GM19463 (cell line): Measurements from ENCODE around the gene ATP2C2.

Experiments used
- ATAC-seq: cut with Tn5 transposase; IDR thresholded peaks from one replicate; pipeline ENCODE4 v1.9.1; 2021; ENCODE audit warnings: mild to moderate bottlenecking, moderate library complexity; ENCODE audit not compliant: unreplicated experiment

ATP2C2 gene

DNA sequence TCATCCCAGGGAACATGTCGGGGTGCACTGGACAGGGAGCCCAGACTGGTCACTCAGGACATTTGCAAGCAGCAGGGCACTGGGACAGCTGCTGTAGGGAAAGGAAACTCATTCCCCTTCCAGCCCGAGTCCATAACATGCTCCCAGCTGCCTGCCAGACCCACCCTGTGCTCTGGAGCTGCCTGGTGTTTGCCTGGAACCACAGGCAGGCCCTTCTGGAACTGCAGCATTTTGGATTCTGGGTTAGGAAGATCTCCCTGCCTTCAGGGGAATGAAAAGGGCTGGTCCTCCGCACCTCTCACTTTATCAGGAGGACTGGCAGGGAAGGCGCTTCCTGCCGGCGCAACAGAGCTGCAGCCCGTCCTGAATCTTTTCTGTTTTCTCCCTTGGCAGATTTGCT lies 94.9 kb downstream of the ATP2C2 start:
- no peak for ATAC-seq

DNA sequence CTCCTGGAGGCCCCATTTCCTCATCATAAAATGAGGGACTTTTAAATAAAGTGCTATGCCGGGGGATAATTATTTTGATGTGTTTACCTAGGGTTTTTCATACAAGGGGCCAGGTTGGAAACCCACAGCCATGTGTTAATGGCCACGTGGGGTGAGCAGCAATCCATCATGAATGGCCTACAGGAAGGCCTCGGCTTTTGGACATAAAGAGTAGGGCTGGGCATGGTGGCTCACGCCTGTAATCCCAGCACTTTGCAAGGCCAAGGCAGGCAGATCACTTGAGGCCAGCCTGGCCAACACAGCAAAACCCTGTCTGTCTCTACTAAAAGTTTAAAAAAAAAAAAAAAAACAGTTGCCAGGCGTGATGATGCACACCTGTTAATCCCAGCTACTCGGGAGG lies 95.8 kb downstream of the ATP2C2 start:
- no peak for ATAC-seq

DNA sequence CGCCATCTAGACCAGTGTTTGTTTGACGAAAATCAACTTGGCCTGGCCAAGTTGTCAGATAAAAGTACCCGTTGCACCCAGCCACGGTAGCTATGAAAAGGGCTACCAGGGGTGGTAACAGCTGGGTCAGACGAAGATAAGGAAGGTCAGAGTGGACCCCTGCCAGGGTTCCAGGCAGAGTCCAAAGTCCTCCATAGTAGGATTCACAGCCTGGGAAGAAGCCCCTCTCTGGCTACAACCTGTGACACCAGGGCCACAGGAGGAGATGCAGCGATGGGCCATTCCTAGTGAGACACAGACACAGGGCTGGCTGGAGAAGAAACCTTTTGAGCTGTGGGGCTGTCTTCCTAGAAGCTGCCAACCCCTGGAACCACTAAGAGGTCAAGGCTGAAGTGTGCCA lies 96.8 kb downstream of the ATP2C2 start:
- ATAC-seq, result no peak

DNA sequence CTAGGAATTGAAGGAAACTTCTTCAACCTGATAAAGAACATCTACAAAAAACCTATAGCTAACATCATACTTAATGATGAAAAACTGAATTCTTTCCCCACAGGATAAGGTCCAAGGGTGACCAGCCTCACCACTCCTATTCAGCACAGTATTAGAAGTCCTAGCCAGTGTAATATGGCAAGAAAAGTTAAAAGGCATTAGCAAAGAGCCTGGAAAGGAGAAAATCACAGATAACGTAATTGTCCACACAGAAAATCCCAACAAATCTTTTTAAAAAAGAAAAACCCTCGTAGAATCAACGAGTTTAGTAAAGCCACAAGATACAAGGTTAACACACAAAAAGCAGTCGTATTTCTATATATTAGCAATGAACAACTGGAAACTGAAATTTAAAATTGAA lies 98.4 kb downstream of the ATP2C2 start:
- ATAC-seq, result no peak

DNA sequence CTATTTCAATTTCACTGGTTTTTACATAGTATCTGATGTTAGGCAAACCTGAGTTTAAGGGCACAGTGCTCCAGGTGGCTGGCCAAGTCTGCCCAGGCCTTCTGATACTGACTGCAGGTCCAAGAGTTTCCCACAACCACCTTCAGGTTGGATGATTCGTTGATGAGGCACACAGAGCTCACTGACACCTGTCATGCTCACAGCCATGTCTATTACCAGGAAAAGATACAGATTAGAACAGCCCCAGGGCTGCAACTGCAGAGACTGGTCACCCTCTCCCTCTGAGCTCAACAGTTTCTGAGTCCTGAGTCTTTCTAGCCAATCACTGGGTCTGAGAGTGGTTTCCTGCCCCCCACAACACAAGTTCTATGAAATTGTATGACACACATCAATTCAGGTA lies 98.9 kb downstream of the ATP2C2 start:
- no peak for ATAC-seq

DNA sequence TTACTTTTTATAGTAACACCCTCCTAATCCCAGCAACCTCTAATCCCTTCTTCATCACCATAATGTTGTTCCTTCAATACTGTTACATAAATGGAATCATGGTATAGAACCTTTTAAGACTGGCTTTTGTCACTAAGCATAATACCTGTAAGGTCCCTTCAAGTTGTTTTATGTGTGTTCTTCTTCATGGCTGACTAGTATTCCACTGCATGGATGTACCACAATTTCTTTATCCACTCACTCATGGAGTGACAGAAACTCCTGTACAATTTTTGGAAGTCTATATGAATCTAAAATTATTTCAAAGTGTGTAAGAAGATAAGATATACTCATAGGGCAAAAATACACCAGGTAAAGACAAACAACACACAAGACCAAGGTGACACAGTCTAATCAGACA lies 99.4 kb downstream of the ATP2C2 start:
- no peak for ATAC-seq

DNA sequence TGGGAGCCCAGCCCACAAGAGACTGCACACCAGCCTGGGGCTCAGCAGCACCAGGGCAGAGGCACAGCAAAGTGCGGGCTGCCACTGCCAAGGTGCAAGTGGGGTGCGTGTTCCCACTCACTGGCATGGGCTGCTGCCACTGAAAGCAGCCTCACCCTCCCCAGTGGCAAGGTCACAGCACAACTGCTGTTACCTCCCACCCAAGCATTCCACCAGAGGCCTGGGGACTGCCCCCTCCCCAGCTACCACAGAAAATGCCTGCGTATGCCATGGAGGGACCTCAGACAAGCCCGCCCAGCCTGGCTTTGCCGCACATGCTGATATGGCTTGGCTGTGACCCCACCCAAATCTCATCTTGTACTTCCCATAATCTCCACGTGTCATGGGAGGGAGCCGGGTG lies 103.0 kb downstream of the ATP2C2 start:
- no peak for ATAC-seq

DNA sequence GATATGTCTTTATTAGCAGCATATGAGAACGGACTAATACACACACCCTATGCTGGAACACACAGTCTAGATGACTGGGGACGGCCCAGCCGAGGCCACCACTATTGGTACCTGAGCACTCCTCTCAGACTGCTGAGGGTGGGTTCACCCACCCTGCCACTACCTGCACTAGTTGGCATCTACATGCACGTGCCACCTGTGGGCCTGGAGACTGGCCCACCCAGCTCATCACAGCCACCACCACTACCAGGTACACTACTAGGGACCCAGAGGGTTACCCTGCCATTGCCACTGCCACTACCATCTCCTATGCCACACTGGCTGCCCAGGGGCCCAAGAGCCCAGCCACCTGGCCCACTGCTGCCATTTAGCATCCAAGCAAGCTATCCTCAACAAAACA lies 103.6 kb downstream of the ATP2C2 start:
- no peak for ATAC-seq

DNA sequence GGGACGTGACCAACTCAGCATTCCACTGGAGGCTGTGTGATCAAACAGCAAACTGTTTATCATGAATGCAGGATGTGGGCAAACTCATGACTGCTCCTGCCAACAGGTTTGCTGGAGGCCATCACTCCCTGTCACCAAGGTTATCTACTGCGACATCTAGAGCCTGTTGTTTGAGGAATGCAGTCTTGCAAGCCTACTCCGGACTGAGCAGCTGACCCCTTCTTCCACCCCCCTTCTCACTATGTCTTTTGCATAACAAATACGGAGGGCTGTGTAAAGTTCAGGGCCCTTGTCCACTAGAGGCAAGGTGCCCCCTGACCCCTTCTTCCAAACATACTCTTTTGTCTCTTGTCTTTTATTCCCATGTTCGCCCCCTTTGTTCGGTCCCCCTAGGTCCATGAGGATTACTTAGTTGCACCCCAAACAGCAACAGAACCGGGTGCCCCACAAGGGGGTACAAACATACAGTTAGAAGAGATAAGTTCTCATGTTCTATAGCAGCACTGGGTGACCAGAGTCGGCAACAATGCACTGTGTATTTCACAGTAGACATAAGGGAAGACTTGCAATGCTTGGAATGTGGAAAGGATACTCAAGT lies 107.4 kb downstream of the ATP2C2 start:
- ATAC-seq, result no peak

DNA sequence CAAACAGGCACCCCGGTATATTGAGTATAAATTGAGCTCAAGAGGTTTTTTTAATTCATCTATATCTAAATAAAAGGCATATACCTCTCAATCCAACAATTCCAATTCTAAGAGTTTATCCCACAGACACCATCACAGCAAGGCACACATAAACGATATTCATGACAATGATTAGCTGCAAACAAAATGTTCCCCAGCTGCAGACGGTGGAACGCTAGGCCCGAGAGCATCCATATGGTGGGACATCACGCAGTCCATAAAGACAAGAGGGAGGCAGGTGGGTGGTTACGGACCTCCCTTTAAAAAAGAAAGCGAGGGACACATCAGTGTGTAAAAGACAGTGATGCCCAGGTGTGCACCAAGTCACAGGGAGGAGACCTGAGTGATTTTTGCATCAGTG lies 108.1 kb downstream of the ATP2C2 start:
- no peak for ATAC-seq

DNA sequence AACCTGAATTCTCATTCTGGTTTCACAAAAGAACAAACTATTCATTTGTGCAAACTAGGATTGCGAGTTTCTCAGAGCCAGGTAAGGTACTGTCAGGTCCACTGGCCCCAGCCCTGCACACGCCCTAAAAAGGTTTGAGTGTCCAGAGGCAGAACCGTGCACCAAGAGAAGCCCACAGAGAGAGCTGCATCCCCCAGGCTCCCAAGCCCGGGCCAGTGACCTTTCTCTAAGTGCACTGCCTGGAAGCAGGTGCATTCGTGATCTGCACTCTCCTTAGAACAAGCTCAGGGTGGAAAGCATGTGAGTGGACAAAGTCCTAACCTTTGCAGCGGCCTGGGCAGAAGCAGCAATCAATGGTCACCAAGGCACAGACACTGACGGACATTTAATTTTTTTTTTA lies 109.3 kb downstream of the ATP2C2 start:
- no peak for ATAC-seq

DNA sequence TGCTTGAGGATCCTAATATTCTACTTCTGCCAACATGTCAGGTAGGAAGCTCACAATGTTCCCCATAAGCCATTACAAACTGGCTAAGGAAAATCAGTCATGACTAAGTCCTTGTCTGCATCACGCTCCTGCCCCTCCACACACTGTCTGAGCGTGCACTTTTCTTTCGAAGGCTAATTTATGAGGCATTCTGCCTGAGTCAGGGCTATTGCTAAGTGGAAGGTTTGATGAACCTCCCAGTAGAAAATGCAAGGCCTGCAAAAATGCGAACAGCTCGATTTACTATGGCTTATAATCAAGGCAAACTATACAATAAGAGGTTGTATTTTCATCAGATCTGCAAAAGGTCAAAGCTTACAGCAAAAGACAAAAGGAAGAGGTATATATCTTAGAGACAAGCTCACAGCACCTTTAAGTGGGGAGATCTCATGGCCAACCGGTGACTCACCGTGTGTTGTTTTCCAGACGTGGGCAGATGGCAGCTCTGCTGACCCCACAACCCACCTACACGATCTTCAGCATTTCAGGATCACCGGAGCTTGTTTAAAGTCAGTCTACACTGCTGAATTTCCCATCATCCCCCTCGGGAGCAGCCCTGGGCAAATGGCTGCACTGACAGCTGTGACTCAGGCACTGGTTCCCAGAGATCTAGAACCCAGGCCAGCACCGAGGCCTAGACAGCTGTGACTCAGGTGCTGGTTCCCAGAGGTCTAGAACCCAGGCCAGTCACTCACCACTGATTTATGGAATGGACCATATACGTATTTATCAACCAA lies 110.0 kb downstream of the ATP2C2 start:
- no peak for ATAC-seq

DNA sequence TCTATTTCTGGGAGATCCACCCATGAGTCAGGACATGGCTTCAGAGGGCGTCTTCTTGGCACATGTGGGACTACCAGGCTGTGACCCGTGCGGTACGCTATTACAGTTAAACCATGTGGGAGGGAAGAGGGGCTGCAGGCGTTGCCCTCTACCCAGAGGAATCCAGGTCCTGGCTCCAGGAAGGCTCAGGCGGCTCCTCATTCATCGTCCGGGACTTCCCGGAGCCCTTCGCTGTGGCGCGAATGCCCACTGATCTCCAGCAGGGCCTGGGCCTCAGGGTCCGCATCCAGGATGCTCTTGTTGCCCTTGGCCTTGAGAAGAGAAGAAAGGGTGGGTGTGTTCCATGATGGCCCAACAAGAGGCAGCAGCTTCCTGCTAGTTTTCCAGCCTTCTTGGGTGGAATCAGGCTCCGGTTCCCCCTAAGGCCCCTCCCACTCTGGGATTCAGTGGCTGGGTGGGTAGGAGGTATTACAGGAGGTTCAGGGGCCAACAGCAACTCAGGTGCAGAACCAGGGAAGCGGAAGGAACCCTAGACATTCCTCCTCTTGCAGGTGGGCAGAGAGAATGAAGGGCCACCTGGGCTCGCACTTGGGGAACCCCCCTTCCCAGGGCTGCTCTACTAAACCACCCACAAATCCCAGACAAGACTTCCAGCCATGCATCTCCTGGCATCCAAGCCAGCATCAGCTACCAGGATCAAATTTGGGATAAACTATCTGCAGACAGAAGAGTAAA lies 111.5 kb downstream of the ATP2C2 start:
- no peak for ATAC-seq

DNA sequence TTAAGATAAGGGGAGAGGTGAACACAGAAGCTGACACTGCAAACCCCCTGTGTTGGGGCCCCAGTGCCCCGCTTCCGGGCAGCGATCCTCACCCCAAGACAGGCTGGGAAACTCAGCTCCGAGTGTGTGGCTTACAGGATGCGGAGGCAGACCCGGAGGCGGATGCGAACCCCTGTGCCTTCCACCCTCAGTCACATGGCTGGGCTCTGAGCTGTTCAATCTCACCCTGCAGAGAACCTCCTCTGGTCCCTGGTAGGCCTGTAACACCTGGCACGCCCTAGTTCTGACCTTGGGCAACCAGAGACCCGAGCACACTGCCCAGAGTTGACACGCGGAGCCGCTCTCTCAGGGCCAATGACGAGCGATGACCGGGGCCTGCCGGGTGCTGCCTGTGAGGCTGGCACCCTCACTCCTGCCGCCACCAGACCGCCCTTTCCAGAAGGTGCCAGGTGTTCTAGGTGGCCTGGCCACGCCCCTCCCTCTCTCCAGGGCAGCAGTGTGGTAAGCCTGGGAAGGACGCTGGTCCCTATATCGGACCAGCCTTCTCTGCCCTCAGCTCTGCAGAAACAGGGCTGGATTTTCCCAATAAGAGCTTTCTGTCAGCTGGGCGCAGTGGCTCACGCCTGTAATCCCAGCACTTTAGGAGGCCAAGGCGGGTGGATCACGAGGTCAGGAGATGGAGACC lies 112.9 kb downstream of the ATP2C2 start:
- no peak for ATAC-seq

DNA sequence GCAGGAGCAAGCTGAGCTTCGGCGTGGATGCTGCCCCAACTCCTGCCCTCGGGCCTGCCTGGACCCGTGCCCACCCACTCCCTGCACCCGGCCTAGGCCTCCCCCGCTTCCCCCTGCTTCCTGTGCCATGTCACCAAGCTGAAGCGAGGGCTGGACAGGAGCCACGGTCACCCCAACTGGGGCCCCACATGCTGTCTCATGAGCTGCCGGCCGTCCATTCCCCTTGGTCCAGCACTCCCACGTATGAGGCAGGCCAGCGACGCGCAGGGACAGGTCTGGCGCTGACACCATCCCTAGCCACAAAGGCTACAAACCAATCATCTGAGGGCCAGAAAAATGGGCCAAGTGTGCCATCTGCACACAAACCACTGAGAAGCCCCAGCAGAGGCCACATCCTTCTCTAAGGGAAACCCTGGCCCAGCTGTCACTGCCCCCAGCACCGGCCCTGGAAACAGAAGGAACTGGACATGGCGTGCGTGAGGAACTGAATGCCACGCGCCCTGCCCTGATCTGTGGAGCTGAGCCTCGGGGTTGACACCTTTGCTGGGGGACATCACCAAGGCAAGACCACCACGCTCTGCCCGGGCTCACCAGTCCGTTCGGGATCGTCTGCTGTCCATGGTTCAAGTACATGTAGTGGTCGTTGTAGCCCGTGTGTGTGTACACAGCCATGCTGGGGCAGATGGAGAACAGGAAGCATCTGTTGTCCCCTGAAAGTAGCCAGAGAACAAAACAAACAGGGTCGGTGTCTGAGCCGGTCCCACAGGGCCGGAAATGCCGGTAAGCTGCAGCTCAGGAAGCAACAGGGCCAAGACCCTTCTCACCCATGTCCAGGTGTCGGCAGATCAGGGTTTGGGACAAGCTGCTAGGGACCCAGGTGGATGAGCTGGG lies 113.9 kb downstream of the ATP2C2 start:
- ATAC-seq, result no peak

DNA sequence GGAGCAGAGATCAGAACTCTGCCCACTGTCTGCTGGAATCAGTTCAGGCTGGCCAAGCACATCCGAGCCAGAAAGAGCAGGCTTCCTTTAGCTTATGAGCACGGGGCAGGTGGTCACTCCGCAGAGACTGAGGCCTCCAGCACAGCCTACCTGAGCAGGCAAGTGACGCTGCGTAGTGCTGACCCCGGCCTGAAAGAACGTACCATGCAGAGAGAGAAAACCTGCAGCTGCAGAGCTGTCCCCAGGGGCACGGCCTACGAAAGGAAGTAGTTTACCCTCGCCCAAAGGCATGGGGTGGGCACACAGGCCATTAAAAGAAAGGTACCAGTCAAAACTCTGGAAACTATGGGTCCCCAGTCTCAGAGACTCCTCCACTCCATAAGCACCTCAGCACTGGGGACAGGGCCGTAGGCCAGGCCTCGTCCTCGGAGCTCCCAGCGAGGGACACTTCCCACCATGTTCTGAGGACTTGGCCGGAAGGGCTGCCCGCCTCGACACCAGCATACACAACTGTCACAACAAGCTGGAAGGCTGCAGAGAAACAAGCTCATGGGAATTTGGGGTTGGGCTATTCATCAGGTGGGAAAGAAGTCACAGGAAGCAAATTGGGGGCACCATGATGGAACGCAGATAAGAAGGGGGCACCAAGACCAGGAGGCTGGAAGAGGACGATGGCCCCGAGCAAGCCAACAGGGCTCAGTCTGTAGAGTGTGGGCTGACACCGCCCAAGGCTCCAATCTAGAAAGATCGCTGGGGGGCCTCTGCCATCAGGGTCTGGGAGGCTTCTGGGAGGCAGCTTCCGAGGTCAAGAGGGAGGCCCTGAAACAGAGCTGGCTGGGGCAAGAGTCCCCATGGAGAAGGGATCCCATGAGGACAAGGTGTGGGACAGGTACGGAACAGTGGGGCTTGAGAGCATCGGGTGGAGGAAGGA lies 114.9 kb downstream of the ATP2C2 start:
- ATAC-seq, result no peak

DNA sequence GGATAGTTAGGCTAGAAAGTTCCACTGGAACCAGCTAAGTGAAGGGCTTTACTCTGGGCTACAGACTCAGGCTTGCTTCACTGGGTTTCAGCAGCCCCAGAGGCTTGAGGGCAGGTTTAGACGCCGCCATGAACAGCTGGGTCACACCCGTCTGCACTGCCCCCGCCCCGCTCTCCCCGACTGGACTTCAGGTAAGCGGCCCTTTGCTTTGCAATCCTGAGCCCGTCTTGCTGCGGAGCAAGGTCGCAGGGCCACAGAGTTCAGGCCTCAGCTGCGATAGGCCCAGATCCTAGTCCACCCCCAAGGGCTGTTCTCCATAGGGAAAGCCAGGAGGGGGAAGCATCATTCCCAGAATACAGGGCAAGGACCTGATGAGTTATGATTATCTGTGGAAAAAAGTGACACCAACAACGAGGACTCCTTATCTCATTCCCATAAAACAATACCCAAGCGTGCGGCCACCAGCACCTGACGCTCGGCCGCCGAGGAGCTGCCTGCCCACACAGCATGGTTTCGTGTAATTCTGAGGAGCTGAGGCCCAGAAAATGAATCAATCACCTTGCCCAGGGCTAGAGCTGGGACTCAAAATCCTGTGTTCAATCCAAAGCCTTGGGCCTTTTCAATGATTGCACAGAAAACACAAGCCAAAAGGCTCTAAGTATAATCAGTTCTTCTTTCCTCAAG lies 115.7 kb downstream of the ATP2C2 start:
- no peak for ATAC-seq

DNA sequence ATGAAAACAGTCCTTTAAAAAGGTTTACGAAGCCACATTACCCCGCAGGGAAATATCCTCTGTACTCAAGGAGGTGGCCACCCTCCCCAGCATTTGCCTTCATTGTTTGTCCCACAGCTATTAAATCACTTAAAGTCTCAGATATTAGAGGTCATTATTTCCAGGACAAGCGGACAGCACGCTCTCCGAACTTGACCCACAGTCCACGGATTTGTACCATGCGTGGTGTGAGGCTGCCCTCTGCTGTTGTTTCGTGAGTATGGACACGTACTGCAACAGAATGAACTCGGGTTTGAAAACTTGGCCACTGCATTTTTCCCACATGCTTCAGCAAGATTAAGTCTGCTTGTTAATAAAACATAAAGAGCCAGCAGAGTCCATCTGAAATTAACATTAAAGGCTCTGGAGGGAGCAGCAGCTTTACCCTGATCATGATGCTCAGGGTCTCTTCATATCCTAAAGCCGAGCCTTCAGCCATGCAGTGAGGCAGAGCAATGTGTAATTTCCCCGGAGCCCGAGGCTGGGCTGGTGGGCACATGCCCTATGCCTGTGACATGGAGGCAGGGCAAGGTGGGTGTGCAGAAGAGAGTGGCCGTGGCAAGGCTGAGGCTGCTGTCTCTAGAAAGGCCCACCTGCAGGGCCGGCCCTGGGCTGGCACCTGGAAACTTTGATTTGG lies 116.4 kb downstream of the ATP2C2 start:
- ATAC-seq, result no peak
